Measurements from ENCODE around the gene CTSE.

The CTSE gene

GRCh38 chr1:205991237-205991636, 32.5 kb downstream of the CTSE start:
- DNase-seq (ENCODE audit: low spot score), result no peak

GRCh38 chr1:205990226-205990625, 33.5 kb downstream of the CTSE start:
- DNase-seq (ENCODE audit: low spot score), result no peak

GRCh38 chr1:205989786-205990185, 33.9 kb downstream of the CTSE start:
- DNase-seq (ENCODE audit: low spot score), result no peak

DNA sequence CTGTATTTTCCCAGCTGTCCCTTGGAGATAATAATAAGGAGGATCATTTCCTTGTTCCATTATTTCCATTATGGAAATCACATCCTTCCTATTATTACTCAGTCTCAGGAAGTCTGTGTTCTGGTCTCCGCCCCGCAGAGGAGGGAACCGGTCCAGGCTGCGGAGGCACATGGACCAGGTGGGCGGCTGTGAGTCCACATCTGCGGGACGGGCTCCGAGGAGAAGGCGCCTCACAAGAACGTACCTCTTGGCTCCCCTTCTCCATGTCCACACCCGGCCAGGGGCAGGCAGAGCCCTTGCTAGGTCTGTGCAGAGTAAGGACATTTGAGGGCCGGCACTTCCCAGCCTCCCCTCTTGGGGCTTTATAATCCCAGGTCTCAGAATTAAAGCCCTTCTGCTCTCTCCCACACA, 35.1 kb downstream of the CTSE start:
- DNase-seq (ENCODE audit: low spot score), result no peak

- DNase-seq (ENCODE audit: low spot score), result no peak
These were observed 36.8 kb downstream of the CTSE start for GRCh38 chr1:205986861-205987260.

DNA sequence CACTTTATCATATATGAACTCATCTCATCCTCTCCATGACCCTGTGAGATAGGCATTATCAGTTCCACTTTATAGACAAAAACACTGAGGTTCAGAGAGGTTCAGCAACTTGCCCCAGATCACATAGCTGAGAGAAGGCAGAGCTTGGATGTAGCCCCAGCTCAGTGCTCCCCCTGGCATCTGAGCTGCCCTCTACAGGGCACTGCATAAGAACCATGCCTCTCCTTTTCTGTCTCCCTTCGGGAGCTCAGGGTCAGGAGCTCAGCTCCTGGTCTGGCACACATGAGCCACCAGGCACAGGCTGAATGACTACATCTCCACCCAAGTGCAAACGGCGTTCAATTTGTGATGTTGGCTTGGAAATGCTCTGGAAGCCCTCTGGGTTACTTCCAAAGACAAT, 37.4 kb downstream of the CTSE start:
- DNase-seq (ENCODE audit: low spot score), result no peak

GRCh38 chr1:205985330-205986005, 38.2 kb downstream of the CTSE start:
- no peak for DNase-seq (ENCODE audit: low spot score)

DNA sequence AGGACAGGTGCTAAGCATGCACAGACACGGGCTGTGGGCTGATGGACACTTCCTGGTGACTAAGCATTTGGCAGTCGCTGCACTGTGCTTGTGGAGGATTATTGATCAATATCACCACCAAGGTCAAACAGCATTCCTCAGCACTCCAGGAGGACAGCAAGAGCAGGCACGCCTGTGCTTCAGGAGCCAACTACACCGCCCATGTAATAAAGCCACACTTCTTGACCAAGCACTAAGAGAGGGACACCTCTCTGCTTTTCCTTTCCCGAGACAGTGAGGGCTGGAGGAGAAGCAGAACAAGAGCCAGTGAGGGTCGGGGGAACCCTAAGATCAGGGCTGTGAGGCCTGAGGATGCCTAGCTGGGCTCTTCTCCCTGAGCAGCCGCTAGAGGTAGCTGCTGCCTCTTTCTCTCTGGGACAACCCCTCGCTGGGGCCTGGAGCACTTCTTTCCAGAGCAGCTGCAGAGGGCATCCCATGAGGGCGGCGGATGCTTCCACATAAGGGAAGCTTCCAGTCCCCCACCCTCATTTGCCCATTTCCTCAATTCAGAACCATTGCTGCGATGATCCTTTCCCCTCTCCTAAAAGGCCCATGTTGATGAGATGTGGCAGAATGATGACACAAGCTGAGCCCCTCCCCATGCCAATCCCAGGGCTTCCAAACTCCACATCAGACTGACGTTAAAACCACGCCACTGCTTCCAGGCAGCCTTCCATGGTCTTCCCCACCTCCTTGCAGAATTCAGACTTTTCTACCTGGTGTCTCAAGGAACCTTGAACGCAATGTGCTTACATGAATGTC, 39.6 kb downstream of the CTSE start:
- no peak for DNase-seq (ENCODE audit: low spot score)

DNA sequence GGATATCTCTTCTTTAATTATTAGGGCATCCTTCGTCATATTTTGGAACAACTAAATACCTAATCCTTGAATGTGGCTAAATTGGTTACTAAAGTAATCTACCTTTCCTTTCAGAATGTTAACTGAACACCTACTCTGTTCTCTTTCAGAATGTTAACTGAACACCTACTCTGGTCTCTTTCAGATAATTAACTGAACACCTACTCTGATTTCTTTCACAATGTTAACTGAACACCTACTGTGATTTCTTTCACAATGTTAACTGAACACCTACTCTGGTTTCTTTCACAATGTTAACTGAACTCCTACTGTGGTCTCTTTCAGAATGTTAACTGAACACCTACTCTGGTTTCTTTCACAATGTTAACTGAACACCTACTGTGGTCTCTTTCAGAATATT, 42.4 kb downstream of the CTSE start:
- DNase-seq (ENCODE audit: low spot score), result no peak

GRCh38 chr1:205980237-205980870, 43.3 kb downstream of the CTSE start:
- DNase-seq (ENCODE audit: low spot score), result no peak

- DNase-seq (ENCODE audit: low spot score), result no peak
These were observed 44.4 kb downstream of the CTSE start for GRCh38 chr1:205979301-205979700.

GRCh38 chr1:205978676-205979075, 45.0 kb downstream of the CTSE start:
- DNase-seq (ENCODE audit: low spot score), result no peak

- peak; percentile 70 for DNase-seq (ENCODE audit: low spot score)
These were observed 46.2 kb downstream of the CTSE start for GRCh38 chr1:205977402-205978014.

DNA sequence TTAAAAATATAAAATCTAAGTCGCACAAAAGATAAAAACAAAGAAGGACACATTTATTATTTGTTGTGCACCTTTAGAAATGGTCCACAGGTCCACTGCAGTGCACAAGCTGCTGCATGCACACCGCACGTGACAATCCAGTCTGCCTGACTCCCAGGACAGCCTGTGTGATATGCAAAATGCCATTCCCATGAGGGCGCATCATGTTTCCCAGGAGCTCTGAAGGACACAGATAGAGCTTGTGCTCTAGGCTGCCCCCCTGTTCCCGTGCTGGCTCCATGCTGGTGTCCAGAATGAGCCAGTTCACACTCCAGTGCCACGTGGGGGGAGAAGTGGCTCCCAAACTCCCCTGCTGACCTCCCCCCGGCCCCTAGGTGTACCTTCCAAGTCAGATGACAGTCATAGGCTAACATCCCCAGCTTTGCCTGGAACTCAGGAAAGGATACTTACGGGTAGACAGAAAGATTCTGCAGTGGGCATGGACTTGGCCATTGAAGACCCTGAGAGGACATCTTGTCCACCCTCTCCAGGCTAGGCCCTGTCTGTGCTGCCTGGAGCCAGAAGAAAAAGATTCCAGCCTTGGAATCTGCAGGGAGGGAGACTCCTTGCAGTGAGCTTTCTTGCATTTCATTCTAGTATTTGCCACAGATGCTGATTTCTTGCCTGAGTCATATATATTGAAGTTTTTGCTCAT, 46.8 kb downstream of the CTSE start:
- DNase-seq (ENCODE audit: low spot score), result no peak

DNA sequence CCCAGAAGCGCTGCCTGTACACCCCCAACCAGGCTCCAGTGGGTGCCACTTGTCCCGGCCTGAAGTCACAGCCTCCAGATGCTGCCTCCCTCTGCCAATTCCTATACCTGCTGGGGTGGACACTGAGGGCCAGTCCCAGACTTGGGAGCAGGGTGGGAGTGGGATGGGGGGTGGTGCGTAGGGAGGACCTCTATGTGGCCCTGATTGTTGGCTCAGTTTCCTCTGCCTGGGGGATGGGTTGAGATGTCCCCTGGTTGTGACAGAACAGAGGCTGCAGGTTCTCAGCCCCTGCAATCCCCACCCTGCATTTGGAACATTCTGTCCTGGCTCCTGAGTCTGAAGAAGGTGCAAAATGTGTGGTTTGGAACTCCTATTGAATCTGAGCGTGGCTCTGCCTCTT, 47.7 kb downstream of the CTSE start:
- no peak for DNase-seq (ENCODE audit: low spot score)

GRCh38 chr1:205975387-205975998, 48.2 kb downstream of the CTSE start:
- no peak for DNase-seq (ENCODE audit: low spot score)

DNA sequence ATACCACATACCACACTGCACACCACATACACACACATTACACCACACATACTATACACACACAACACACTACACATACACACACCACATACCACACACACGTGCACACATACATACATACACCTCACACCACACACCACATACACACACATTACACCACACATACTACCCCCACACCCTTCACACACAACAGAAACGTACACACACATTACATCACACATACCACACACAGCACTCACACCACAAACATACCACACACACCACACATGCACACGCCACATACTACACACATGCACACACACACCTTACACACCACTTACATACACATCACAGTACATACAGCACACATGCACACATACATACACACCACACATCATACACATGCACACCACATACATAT, 49.0 kb downstream of the CTSE start:
- DNase-seq (ENCODE audit: low spot score), result no peak

GRCh38 chr1:205973377-205974232, 50.1 kb downstream of the CTSE start:
- DNase-seq (ENCODE audit: low spot score), result no peak

DNA sequence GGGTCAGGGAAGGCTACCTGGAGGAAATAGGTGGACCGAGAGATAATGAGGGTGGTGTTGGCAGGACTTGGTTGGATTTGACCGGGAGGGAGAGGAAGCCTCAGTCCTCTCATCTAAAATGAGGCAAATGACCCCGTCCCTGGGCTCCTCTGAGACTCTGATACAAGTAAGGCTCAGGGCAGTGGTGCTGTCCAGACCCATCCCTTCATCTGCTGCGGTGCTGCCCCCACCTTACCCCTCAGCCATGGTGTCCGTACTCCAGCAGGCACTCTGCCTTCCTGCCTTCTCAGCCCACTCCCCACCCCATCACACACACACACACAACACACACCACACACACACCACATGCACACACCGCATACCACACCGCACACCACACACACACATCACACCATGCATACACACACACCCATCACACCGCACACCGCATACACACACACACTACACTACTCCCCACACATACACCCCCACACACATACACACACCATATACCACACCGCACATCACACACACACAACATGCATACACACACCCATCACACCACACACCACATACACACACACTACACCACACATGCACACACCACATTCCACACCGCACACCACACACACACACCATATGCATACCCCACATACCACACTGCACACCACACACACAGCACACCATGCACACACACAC, 51.1 kb downstream of the CTSE start:
- DNase-seq (ENCODE audit: low spot score), result no peak

- DNase-seq (ENCODE audit: low spot score), result no peak
These were observed 51.6 kb downstream of the CTSE start for GRCh38 chr1:205972081-205972480.

Data from CD4-positive, alpha-beta T cell treated with Interleukin-2 at 100 ng/mL for 4 hours (primary cell).